WERI-Rb-1 (cell line): ENCODE results near the gene HCRT.

Experiments
- DNase-seq: peaks from one replicate; pipeline ENCODE4 v3.0.0-alpha.2; 2020
- H3K27ac ChIP-seq: fragments of 250-450 bp; sonication (Bioruptor Pico); 2 replicates; pipeline ENCODE4 v1.5.1; 2020; ENCODE audit warnings: mild to moderate bottlenecking, moderate library complexity
- H3K27me3 ChIP-seq: fragments of 250-450 bp; sonication (Bioruptor Pico); 2 replicates; pipeline ENCODE4 v1.5.1; 2021; ENCODE audit warnings: mild to moderate bottlenecking, low read depth, moderate library complexity; ENCODE audit not compliant: insufficient read depth, severe bottlenecking
- H3K36me3 ChIP-seq: fragments of 250-450 bp; sonication (Bioruptor Pico); 2 replicates; pipeline ENCODE4 v1.5.1; 2020; ENCODE audit warnings: mild to moderate bottlenecking, moderate library complexity
- H3K4me3 ChIP-seq: 2 replicates; pipeline ENCODE4 v1.5.1; 2011; ENCODE audit warnings: low read depth, mild to moderate bottlenecking, control low read depth, low read length
- H3K9me3 ChIP-seq: fragments of 250-450 bp; sonication (Bioruptor Pico); 2 replicates; pipeline ENCODE4 v1.5.1; 2021; ENCODE audit warnings: mild to moderate bottlenecking, moderate library complexity; ENCODE audit not compliant: severe bottlenecking
- TF ChIP-seq, protein P1 (sequence below): IDR thresholded peaks from 2 replicates; pipeline ENCODE4 v1.5.1; 2011; ENCODE audit warnings: low read depth, mild to moderate bottlenecking, control low read depth, inconsistent platforms, low read length

The HCRT gene

DNA sequence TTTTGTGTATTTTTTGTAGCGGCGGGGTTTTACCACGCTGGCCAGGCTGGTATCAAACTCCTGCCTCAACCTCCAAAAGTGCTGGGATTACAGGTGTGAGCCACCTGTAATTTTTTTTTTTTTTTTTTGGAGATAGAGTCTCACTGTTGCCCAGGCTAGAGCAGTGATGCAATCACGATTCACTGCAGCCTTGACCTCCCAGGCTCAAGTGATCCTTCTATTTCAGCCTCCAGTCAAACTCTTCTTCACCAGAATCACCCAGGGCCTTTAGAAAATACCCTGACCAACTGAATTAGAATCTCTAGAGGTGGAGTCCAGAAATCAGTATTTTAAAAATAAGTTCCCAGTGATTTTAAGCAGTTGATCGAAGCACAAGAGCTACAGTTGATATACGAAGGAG lies 50.1 kb downstream of the HCRT start:
- Histone ChIP-seq H3K4me3 (no peak overlapping the region), H3K9me3 (no peaks in the 10 kb centered on the region), H3K36me3 (peaks cover 40% of the 10 kb centered on the region), H3K27me3 (no peaks in the 10 kb centered on the region), H3K27ac (no peak overlapping the region)
- DNase-seq: no peak
- TF ChIP-seq, protein P1, sequence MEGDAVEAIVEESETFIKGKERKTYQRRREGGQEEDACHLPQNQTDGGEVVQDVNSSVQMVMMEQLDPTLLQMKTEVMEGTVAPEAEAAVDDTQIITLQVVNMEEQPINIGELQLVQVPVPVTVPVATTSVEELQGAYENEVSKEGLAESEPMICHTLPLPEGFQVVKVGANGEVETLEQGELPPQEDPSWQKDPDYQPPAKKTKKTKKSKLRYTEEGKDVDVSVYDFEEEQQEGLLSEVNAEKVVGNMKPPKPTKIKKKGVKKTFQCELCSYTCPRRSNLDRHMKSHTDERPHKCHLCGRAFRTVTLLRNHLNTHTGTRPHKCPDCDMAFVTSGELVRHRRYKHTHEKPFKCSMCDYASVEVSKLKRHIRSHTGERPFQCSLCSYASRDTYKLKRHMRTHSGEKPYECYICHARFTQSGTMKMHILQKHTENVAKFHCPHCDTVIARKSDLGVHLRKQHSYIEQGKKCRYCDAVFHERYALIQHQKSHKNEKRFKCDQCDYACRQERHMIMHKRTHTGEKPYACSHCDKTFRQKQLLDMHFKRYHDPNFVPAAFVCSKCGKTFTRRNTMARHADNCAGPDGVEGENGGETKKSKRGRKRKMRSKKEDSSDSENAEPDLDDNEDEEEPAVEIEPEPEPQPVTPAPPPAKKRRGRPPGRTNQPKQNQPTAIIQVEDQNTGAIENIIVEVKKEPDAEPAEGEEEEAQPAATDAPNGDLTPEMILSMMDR: no peak
